ENCODE results near the gene CNTNAP2. TPM values are rescaled to one million over a fixed set of nuclear protein-coding genes. Genes with fewer than 3 reads are reported as not detected.

Gene CNTNAP2
- total RNA-seq, 1 donor from 2014 or later = 0.49 TPM

- no peak for DNase-seq (ENCODE audit: low spot score)
Measured at GRCh38 chr7:146787266-146787665, 670.7 kb downstream of the CNTNAP2 start.

GRCh38 chr7:146788008-146788407 is 671.4 kb downstream of the CNTNAP2 start:
- DNase-seq (ENCODE audit: low spot score) = no peak
- no peak for ATAC-seq
- intact Hi-C loops (cut with DNase I) = no loop called here

More at GRCh38 chr7:146787266-146787665, 670.7 kb downstream of the CNTNAP2 start:
- no peak for ATAC-seq
- intact Hi-C loops (cut with DNase I) = no loop called here

- intact Hi-C loops (cut with DNase I) = no loop called here
- DNase-seq (ENCODE audit: low spot score) (no peak), ATAC-seq (no peak)
Measured at GRCh38 chr7:146791344-146792285, 675.0 kb downstream of the CNTNAP2 start.

GRCh38 chr7:146804620-146805019 is 688.0 kb downstream of the CNTNAP2 start:
- intact Hi-C loops (cut with DNase I) = no loop called here
- DNase-seq (ENCODE audit: low spot score) (no peak), ATAC-seq (no peak)

GRCh38 chr7:146805082-146805481 is 688.5 kb downstream of the CNTNAP2 start:
- no peak for ATAC-seq
- no peak for DNase-seq (ENCODE audit: low spot score)
- intact Hi-C loops (cut with DNase I) = no loop called here

GRCh38 chr7:146826329-146826728 is 709.7 kb downstream of the CNTNAP2 start:
- ATAC-seq (no peak), DNase-seq (ENCODE audit: low spot score) (no peak)
- intact Hi-C loops (cut with DNase I) = no loop called here

- ATAC-seq (no peak), DNase-seq (ENCODE audit: low spot score) (no peak)
- intact Hi-C loops (cut with DNase I) = no loop called here
Measured at GRCh38 chr7:146830686-146831085, 714.1 kb downstream of the CNTNAP2 start.

- intact Hi-C loops (cut with DNase I) = no loop called here
- ATAC-seq = no peak
- DNase-seq (ENCODE audit: low spot score) = no peak
Measured at GRCh38 chr7:146831875-146832274, 715.3 kb downstream of the CNTNAP2 start.

GRCh38 chr7:146844405-146844804 is 727.8 kb downstream of the CNTNAP2 start:
- DNase-seq (ENCODE audit: low spot score) = no peak
- no peak for ATAC-seq
- intact Hi-C loops (cut with DNase I) = no loop called here

GRCh38 chr7:146858690-146859089 is 742.1 kb downstream of the CNTNAP2 start:
- ATAC-seq = no peak
- DNase-seq (ENCODE audit: low spot score) = no peak
- intact Hi-C loops (cut with DNase I) = no loop called here

GRCh38 chr7:146861701-146862100 is 745.1 kb downstream of the CNTNAP2 start:
- intact Hi-C loops (cut with DNase I) = no loop called here
- no peak for DNase-seq (ENCODE audit: low spot score)
- ATAC-seq = no peak

- ATAC-seq = no peak
- intact Hi-C loops (cut with DNase I) = no loop called here
- no peak for DNase-seq (ENCODE audit: low spot score)
Measured at GRCh38 chr7:146862415-146862814, 745.8 kb downstream of the CNTNAP2 start.

GRCh38 chr7:146864644-146865043 is 748.0 kb downstream of the CNTNAP2 start:
- intact Hi-C loops (cut with DNase I) = no loop called here
- DNase-seq (ENCODE audit: low spot score) = no peak
- ATAC-seq = no peak

GRCh38 chr7:146865696-146866095 is 749.1 kb downstream of the CNTNAP2 start:
- ATAC-seq (no peak), DNase-seq (ENCODE audit: low spot score) (no peak)
- intact Hi-C loops (cut with DNase I) = no loop called here

- no peak for DNase-seq (ENCODE audit: low spot score)
- intact Hi-C loops (cut with DNase I) = no loop called here
- ATAC-seq = no peak
Measured at GRCh38 chr7:146874722-146875121, 758.1 kb downstream of the CNTNAP2 start.

GRCh38 chr7:146875237-146875785 is 758.7 kb downstream of the CNTNAP2 start:
- DNase-seq (ENCODE audit: low spot score) (no peak), ATAC-seq (no peak)
- intact Hi-C loops (cut with DNase I) = no loop called here

GRCh38 chr7:146875981-146876380 is 759.4 kb downstream of the CNTNAP2 start:
- DNase-seq (ENCODE audit: low spot score) (no peak), ATAC-seq (no peak)
- intact Hi-C loops (cut with DNase I) = no loop called here

- ATAC-seq (no peak), DNase-seq (ENCODE audit: low spot score) (no peak)
- intact Hi-C loops (cut with DNase I) = no loop called here
Measured at GRCh38 chr7:146876411-146876810, 759.8 kb downstream of the CNTNAP2 start.

GRCh38 chr7:146878901-146879300 is 762.3 kb downstream of the CNTNAP2 start:
- ATAC-seq = no peak
- DNase-seq (ENCODE audit: low spot score) = no peak
- intact Hi-C loops (cut with DNase I) = no loop called here

- intact Hi-C loops (cut with DNase I) = no loop called here
- ATAC-seq (no peak), DNase-seq (ENCODE audit: low spot score) (no peak)
Measured at GRCh38 chr7:146885231-146885630, 768.6 kb downstream of the CNTNAP2 start.

All from sciatic nerve (tissue), 2 donors.